Activated CD8-positive, alpha-beta memory T cell treated with anti-CD3 and anti-CD28 coated beads, Interleukin-2, amount 10 ng/mL, durations not matched to agents 7 days and 5 days (primary cell): ENCODE measurements around the gene SNTG2. TPM values are rescaled to one million over a fixed set of nuclear protein-coding genes. Genes with fewer than 3 reads are reported as not detected.

Experiments used
- ATAC-seq: fragments of 150-1000 bp; cut with Tn5 transposase; one replicate; pipeline ENCODE4 v1.10.0; 2021; ENCODE audit warnings: moderate library complexity
- CTCF ChIA-PET: fragments of 350-600 bp; sonication (Branson Sonifier 250); formaldehyde crosslinking; loops from one replicate; lab custom pipeline; 2021; ENCODE audit warnings: antibody characterized with exemption; lab: Charles Lee
- DNase-seq: peaks from one replicate; pipeline ENCODE4 v3.0.0-alpha.2; 2020
- H3K27ac Mint-ChIP-seq: one replicate; pipeline ENCODE4 v1.8.0; 2021; ENCODE audit warnings: mild to moderate bottlenecking, mixed read lengths
- H3K27me3 Mint-ChIP-seq: one replicate; pipeline ENCODE4 v1.8.0; 2021; ENCODE audit warnings: mixed read lengths
- H3K36me3 Mint-ChIP-seq: one replicate; pipeline ENCODE4 v1.8.0; 2021; ENCODE audit warnings: mild to moderate bottlenecking, mixed read lengths
- H3K4me1 Mint-ChIP-seq: one replicate; pipeline ENCODE4 v1.8.0; 2021; ENCODE audit warnings: mixed read lengths
- H3K4me3 Mint-ChIP-seq: one replicate; pipeline ENCODE4 v1.8.0; 2021; ENCODE audit warnings: mild to moderate bottlenecking, moderate library complexity, mixed read lengths
- H3K9me3 Mint-ChIP-seq: one replicate; pipeline ENCODE4 v1.8.0; 2022; ENCODE audit warnings: low read depth, mixed read lengths
- total RNA-seq, 2 experiments: library from RNA; stranded (reverse); gene quantifications; one replicate each; pipeline ENCODE4 v1.2.3, GENCODE V29; 2021

The SNTG2 gene
- total RNA-seq, 2 experiments from 2014 or later, result 0.37 to 1.6 TPM

DNA sequence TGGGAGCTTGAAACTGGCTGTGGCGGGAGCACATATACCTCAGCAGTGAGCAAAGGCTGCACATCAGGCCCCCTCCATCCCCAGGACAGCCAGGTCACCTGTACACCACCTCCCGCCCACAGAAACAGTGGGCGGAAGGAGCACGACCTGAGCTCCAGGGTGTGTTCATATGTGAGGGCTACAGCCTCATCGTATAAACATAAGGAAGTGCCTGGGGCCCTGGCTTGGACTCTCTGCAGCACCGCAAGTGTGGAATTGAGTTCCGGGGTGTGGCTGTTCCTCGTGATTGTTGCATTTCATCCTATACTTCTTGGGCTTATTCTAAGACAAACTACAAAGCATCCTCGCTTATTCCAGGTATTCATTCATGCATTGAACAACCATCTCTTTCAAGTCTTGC lies 402.5 kb downstream of the SNTG2 start:
- no peak for DNase-seq
- H3K4me3 Mint-ChIP-seq, result no peak overlapping the region
- no peak for ATAC-seq
- peaks cover 5% of the 10 kb centered on the region for H3K9me3 Mint-ChIP-seq
- H3K36me3 Mint-ChIP-seq, result no peaks in the 10 kb centered on the region
- H3K27me3 Mint-ChIP-seq, result no peaks in the 10 kb centered on the region
- no peaks in the 10 kb centered on the region for H3K4me1 Mint-ChIP-seq
- CTCF ChIA-PET, result no interaction called here
- no peak overlapping the region for H3K27ac Mint-ChIP-seq

DNA sequence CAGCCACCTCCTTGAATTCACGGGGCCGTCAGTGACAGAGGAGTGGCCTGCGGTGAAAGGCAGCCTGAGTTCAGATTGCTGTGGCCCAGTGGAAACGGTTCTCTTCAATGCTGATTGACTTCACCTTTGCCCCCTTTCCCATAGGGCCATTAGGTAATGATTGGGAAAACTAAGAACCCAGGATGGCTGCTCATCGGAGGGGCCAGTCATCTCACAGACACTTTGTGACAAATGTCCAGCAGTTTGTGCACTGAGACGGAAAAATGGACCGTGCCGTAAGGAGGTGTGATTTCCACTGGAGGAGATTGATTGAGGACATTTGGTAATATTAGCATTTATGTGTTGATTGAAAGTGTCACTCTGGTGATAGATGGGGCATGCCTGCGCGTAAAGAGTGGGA lies 402.9 kb downstream of the SNTG2 start:
- Mint-ChIP-seq H3K4me3 (no peak overlapping the region), H3K27me3 (no peaks in the 10 kb centered on the region), H3K36me3 (no peaks in the 10 kb centered on the region), H3K27ac (no peak overlapping the region), H3K4me1 (no peaks in the 10 kb centered on the region), H3K9me3 (peaks cover 5% of the 10 kb centered on the region)
- ATAC-seq (no peak), DNase-seq (no peak)
- CTCF ChIA-PET, result no interaction called here

DNA sequence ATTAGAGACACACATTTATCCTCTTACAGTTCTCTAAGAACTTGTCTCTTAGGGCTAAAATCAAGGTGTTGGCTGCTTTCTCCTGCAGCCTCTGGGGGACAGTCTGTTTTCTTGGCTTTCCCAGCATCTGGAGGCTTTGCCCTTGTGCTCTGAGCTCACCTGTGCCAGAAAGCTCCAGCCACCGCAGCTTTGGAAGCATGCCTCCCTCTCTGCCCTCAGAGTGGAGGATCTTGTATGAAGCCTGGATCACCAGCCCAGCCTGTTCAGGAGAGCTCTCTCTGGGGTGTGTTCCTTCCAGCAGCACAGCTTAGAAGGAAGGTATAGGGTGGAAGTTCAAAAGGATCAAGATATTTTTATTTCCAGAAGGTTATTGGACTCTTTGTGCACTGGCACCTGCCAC lies 409.5 kb downstream of the SNTG2 start:
- Mint-ChIP-seq H3K9me3 (peaks cover 2% of the 10 kb centered on the region), H3K4me3 (no peak overlapping the region), H3K27ac (no peak overlapping the region), H3K27me3 (no peaks in the 10 kb centered on the region), H3K36me3 (no peaks in the 10 kb centered on the region), H3K4me1 (no peaks in the 10 kb centered on the region)
- ATAC-seq, result no peak
- DNase-seq, result no peak
- CTCF ChIA-PET, result no interaction called here

DNA sequence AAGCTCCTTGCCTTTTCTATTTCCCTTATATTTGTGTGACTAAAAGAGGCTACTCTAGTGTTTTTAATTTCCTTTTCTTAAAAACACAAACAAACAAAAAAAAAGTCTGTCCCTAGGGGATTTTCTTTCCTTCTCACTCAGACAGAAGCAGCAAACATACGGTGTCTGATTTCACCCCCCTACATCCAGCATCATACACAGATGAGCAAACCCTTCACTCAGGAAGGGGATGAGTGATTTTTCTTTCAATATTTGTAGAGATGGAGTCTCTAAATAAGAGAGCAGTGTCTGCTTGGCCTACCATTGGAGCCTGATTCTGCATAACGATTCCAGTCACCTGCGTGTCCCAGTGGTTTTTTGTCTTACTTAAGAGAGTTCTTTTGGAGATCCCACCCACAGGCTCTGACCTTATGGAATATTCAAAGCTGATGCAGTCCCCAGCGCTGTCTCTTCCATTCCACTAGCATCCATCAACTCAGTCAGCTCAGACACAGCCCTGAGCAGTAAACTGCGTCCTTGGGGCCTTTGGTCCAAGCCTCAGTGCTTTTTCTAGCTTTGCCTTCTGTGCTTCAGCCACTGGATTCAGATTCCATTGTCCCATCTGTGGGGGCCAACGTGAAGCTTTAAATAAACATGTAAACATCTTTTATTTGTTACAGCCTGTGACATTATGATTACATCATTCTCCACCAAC lies 410.1 kb downstream of the SNTG2 start:
- Mint-ChIP-seq H3K4me1 (no peaks in the 10 kb centered on the region), H3K9me3 (peaks cover 2% of the 10 kb centered on the region), H3K27ac (no peak overlapping the region), H3K4me3 (no peak overlapping the region), H3K27me3 (no peaks in the 10 kb centered on the region), H3K36me3 (no peaks in the 10 kb centered on the region)
- no peak for DNase-seq
- CTCF ChIA-PET, result no interaction called here
- no peak for ATAC-seq

DNA sequence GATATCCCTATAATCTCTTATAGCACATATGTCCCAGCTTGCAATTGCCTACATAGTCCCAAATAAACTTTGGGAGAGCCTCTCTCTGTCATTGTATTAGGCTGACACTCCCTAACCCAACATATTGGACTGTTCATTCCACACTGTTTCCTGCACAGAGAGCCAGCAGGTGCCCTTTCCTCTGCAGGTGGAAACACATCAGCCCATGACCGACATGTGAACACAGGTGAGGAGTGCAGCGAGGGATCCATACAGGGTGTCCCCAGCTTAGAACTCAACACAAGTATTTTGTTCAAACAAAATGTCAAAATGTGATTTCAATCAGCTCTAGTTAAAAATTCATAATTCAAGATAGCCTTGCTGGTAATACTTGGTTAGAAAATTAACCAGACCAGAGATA lies 412.7 kb downstream of the SNTG2 start:
- ATAC-seq (no peak), DNase-seq (no peak)
- Mint-ChIP-seq H3K4me1 (no peaks in the 10 kb centered on the region), H3K9me3 (no peaks in the 10 kb centered on the region), H3K27ac (no peak overlapping the region), H3K36me3 (no peaks in the 10 kb centered on the region), H3K4me3 (no peak overlapping the region), H3K27me3 (no peaks in the 10 kb centered on the region)
- CTCF ChIA-PET, result interaction anchor here (1.3 kb wide), 1 partner anchor 187 kb away, joined by 3 read pairs; no protein-coding TSS in a partner anchor

DNA sequence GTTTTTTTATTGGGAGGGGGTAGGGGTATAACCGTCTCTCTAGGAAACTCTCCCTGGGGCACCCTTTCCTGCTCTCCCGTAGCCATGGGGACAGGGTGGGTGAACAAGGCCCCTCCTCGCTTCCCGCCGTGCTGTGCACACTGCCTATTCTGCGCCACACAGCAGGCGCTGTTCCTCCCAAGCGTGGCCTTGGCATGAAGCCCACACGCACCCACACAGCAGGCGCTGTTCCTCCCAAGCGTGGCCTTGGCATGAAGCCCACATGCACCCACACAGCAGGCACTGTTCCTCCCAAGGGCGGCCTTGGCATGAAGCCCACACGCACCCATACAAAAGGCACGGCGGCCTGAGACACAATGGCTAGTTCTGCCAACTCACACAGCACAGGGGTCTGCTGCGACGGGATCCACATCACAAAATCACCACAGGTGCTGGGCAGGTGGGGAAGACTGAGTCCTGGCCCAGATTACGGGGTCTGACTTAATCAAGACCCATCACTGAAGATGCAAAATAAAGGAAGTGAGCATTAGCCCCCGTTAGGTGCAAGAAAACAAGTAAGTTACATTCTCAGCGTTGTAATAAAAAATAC lies 416.0 kb downstream of the SNTG2 start:
- H3K4me3 Mint-ChIP-seq, result no peak overlapping the region
- no peaks in the 10 kb centered on the region for H3K9me3 Mint-ChIP-seq
- no peak for ATAC-seq
- no peaks in the 10 kb centered on the region for H3K27me3 Mint-ChIP-seq
- CTCF ChIA-PET, result no interaction called here
- H3K27ac Mint-ChIP-seq, result no peak overlapping the region
- no peak for DNase-seq
- no peaks in the 10 kb centered on the region for H3K36me3 Mint-ChIP-seq
- no peaks in the 10 kb centered on the region for H3K4me1 Mint-ChIP-seq

DNA sequence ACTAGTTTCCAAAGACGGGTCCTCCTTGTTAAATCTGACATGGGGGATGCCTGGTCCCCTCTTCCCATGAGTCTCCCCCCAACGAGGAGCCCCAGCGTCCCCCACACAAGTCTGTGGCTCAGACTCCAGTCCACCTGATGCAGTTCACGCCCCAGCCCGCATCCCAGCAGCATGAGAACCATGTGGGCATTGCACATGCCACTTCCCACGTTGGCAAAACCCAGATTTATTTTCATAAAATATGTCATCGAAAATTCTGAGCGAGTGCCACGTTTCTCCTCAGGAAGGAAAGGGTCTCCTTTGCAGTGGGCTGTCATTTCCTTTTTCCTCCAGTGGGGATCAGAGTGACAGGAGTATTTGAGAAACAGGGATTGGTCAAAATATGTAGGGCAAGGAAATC lies 417.0 kb downstream of the SNTG2 start:
- CTCF ChIA-PET, result no interaction called here
- Mint-ChIP-seq H3K9me3 (no peaks in the 10 kb centered on the region), H3K36me3 (no peaks in the 10 kb centered on the region), H3K4me3 (no peak overlapping the region), H3K4me1 (no peaks in the 10 kb centered on the region), H3K27ac (no peak overlapping the region), H3K27me3 (no peaks in the 10 kb centered on the region)
- no peak for ATAC-seq
- no peak for DNase-seq

DNA sequence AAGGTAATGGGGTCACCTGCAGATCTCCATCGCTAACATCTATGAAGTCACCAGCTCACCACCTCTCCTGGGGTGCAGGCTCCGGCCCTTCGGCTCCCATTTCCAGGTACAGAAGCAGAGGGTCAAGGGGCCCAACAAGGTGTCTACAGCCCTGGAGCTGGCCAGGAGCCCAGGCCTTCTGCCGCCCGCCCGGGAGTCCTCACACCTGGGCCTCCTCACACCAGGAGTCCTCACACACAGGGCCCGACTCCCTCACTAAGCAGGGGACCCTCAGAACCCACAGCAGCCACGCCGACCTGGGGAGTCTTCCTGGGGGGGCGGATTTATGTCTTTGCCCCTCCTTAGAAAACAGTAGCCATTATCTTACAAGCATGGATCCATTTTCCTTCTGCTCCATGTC lies 419.3 kb downstream of the SNTG2 start:
- Mint-ChIP-seq H3K36me3 (no peaks in the 10 kb centered on the region), H3K9me3 (no peaks in the 10 kb centered on the region), H3K4me3 (no peak overlapping the region), H3K27ac (no peak overlapping the region), H3K4me1 (no peaks in the 10 kb centered on the region), H3K27me3 (no peaks in the 10 kb centered on the region)
- CTCF ChIA-PET, result no interaction called here
- DNase-seq, result no peak
- ATAC-seq, result no peak

DNA sequence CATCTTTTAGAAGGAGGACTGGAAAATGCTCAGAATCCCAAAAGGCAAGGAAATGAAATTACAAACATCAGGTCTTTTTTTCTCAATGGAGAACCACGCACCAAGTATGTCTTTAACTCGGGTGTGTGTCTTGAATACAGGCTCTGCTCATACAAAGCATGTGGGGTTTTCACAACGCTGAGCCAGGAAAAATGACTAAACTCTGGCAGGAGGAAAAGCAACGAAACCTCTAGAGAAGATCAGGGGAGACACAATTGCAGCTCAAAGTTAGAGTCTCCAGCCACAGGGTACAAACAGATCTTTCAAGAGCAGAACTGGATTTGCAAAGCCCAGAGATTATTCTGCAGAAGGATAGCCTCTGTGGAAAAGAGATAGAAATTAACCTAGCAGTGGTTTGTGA lies 419.8 kb downstream of the SNTG2 start:
- ATAC-seq, result no peak
- Mint-ChIP-seq H3K4me1 (no peaks in the 10 kb centered on the region), H3K27ac (no peak overlapping the region), H3K36me3 (no peaks in the 10 kb centered on the region), H3K4me3 (no peak overlapping the region), H3K27me3 (no peaks in the 10 kb centered on the region), H3K9me3 (no peaks in the 10 kb centered on the region)
- no peak for DNase-seq
- CTCF ChIA-PET, result no interaction called here

DNA sequence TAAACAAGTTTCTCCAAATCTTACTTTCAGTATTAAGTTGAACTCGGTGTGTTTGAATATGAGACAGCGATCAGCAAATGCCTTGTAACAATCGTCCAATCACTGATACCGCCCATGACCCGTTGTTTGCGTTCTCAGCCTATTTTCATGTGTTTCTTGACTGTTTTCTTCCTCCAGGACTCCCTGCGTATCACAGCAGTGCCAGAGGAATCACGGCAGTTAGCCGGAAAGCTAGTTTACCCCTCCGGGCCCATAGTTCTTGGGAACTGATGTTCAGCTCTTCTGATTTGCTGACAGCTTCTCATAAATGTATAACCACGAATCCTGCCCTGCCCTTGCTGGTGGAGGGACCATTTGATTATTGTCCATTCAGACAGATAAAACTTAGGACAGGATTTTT lies 420.4 kb downstream of the SNTG2 start:
- CTCF ChIA-PET, result no interaction called here
- DNase-seq (no peak), ATAC-seq (no peak)
- no peak overlapping the region for H3K4me3 Mint-ChIP-seq
- H3K4me1 Mint-ChIP-seq, result no peaks in the 10 kb centered on the region
- H3K27me3 Mint-ChIP-seq, result no peaks in the 10 kb centered on the region
- H3K36me3 Mint-ChIP-seq, result no peaks in the 10 kb centered on the region
- H3K27ac Mint-ChIP-seq, result no peak overlapping the region
- no peaks in the 10 kb centered on the region for H3K9me3 Mint-ChIP-seq

DNA sequence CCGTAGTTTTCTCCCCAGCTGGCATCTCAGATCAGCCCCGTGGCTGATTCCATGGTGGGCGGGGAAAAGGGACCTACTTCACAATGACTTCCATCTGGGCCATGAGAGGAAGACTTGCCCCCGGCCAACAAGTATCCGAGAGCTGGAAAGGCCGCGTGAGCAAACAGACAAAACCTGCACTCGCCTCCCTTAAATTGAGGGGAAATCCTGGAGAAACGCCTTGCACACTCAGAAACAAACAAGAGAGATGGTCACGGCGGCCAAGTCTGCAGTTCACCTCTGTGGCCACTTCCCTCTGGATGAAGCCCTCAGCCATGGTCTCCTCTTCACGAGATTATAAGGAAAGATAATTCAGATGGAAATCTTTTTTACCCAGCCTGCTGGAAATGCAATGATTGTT lies 423.2 kb downstream of the SNTG2 start:
- Mint-ChIP-seq H3K27me3 (no peaks in the 10 kb centered on the region), H3K27ac (no peak overlapping the region), H3K9me3 (no peaks in the 10 kb centered on the region), H3K4me3 (no peak overlapping the region), H3K36me3 (no peaks in the 10 kb centered on the region), H3K4me1 (no peaks in the 10 kb centered on the region)
- CTCF ChIA-PET, result no interaction called here
- ATAC-seq (no peak), DNase-seq (no peak)

DNA sequence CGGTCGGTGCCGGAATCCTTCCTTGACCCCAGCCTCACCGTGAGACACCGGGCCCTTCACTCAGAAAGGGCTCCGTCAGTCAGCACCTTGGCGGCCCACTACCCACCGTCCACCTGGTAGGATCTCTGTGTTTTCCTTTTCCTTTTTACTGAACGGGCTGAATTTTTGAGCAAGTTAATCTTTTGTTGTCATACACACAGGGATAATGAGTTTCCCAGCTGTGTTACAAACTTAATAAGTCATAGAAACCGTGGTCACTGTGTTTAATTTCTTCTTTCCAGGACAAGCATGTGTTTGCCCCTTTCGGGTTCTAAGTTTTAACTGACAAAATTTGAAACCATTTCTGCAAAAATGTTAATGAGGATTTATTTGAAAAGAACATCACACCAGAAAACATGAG lies 423.6 kb downstream of the SNTG2 start:
- H3K36me3 Mint-ChIP-seq, result no peaks in the 10 kb centered on the region
- no peaks in the 10 kb centered on the region for H3K9me3 Mint-ChIP-seq
- no peak for DNase-seq
- H3K27me3 Mint-ChIP-seq, result no peaks in the 10 kb centered on the region
- CTCF ChIA-PET, result no interaction called here
- ATAC-seq, result no peak
- H3K27ac Mint-ChIP-seq, result no peak overlapping the region
- H3K4me1 Mint-ChIP-seq, result no peaks in the 10 kb centered on the region
- no peak overlapping the region for H3K4me3 Mint-ChIP-seq

DNA sequence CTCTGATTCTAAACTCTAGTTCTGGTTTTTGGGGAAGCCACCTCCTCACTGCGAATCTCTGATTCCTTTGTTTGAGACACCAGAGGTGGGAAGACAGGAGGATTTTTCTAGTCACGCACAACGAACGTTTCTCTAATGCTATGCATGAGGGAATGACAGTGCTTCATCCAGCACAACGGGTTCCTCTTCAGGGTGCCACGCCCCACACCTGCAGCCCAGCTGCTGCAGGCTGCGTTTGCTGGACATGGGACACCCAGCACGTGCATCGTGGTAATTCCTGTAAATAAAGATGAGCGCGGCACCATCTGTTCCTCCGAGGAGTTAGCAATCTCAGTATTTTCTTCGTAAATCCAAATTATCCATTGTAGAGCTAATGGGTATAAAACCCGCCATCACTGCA lies 425.1 kb downstream of the SNTG2 start:
- Mint-ChIP-seq H3K9me3 (no peaks in the 10 kb centered on the region), H3K4me3 (no peak overlapping the region), H3K27ac (no peak overlapping the region), H3K27me3 (no peaks in the 10 kb centered on the region), H3K36me3 (no peaks in the 10 kb centered on the region), H3K4me1 (no peaks in the 10 kb centered on the region)
- CTCF ChIA-PET, result no interaction called here
- no peak for ATAC-seq
- DNase-seq, result no peak

DNA sequence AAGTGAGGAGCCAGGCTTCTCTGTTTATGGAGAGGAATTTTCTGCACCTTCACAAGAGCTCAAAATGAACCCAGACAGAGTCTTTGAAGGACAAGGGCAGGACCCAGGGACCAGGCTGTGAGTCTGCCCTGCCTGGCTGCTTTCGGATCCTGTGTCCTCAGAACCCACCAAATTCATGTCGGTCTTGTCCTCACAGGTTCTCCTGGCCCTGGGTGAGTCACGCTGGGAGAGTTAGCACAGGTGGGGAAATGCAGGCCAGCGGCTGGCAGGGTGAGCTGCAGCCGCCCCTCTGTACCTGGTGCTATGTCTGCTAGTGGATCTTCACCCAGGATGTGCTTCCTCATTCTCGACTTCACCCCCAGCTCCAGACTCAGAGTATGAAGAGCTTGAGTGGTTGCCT lies 426.8 kb downstream of the SNTG2 start:
- DNase-seq (no peak), ATAC-seq (no peak)
- Mint-ChIP-seq H3K27ac (no peak overlapping the region), H3K4me3 (no peak overlapping the region), H3K9me3 (no peaks in the 10 kb centered on the region), H3K4me1 (no peaks in the 10 kb centered on the region), H3K27me3 (no peaks in the 10 kb centered on the region), H3K36me3 (no peaks in the 10 kb centered on the region)
- CTCF ChIA-PET, result no interaction called here
